H9 (cell line): ENCODE measurements around the gene STXBP5L. TPM values are rescaled to one million over a fixed set of nuclear protein-coding genes. Genes with fewer than 3 reads are reported as not detected.

Source experiments
- DNase-seq: peaks from one replicate; pipeline ENCODE4 v3.0.0-alpha.2; 2017
- H2AFZ ChIP-seq: one replicate; pipeline ENCODE4 v1.6.1; 2013; ENCODE audit warnings: mild to moderate bottlenecking, low read length, control low read depth, moderate library complexity
- H2AK5ac ChIP-seq: 2 replicates; pipeline ENCODE4 v1.6.1; 2013; ENCODE audit warnings: low read length, control low read depth, mixed read lengths; ENCODE audit not compliant: insufficient read length
- H2BK120ac ChIP-seq: one replicate; pipeline ENCODE4 v1.6.1; 2013; ENCODE audit warnings: low read depth, mild to moderate bottlenecking, low read length, control low read depth, inconsistent platforms; ENCODE audit not compliant: poor library complexity, severe bottlenecking
- H2BK12ac ChIP-seq: 2 replicates; pipeline ENCODE4 v1.6.1; 2013; ENCODE audit warnings: low read length, control low read depth, mixed read lengths, low read depth; ENCODE audit not compliant: insufficient read length
- H2BK15ac ChIP-seq: 2 replicates; pipeline ENCODE4 v1.6.1; 2013; ENCODE audit warnings: low read depth, low read length, control low read depth
- H2BK20ac ChIP-seq: one replicate; pipeline ENCODE4 v1.6.1; 2013; ENCODE audit warnings: low read depth, mild to moderate bottlenecking, low read length, control low read depth, inconsistent platforms; ENCODE audit not compliant: poor library complexity, severe bottlenecking
- H2BK5ac ChIP-seq: 2 replicates; pipeline ENCODE4 v1.6.1; 2013; ENCODE audit warnings: low read length, control low read depth, mixed read lengths; ENCODE audit not compliant: insufficient read length
- H3K14ac ChIP-seq: 2 replicates; pipeline ENCODE4 v1.6.1; 2013; ENCODE audit warnings: low read length, control low read depth; ENCODE audit not compliant: insufficient read depth
- H3K18ac ChIP-seq: 2 replicates; pipeline ENCODE4 v1.6.1; 2013; ENCODE audit warnings: low read depth, mild to moderate bottlenecking, mixed read lengths, low read length, control low read depth; ENCODE audit not compliant: insufficient read length
- H3K23ac ChIP-seq: 2 replicates; pipeline ENCODE4 v1.6.1; 2013; ENCODE audit warnings: low read length, control low read depth, mixed read lengths, low read depth; ENCODE audit not compliant: insufficient read length
- H3K23me2 ChIP-seq: 2 replicates; pipeline ENCODE4 v1.6.1; 2013; ENCODE audit warnings: low read depth, mild to moderate bottlenecking, mixed read lengths, low read length, control low read depth; ENCODE audit not compliant: insufficient read length, poor library complexity, severe bottlenecking
- H3K27ac ChIP-seq: 2 replicates; pipeline ENCODE4 v1.5.1; 2013; ENCODE audit warnings: low read length, control low read depth, mixed read lengths, low read depth; ENCODE audit not compliant: insufficient read length
- H3K27me3 ChIP-seq: 2 replicates; pipeline ENCODE4 v1.6.1; 2013; ENCODE audit warnings: low read length, control low read depth, inconsistent platforms; ENCODE audit not compliant: insufficient read depth
- H3K4ac ChIP-seq: 2 replicates; pipeline ENCODE4 v1.6.1; 2013; ENCODE audit warnings: low read depth, mild to moderate bottlenecking, control low read depth, inconsistent platforms, low read length, moderate library complexity
- H3K4me1 ChIP-seq: 2 replicates; pipeline ENCODE4 v1.6.1; 2013; ENCODE audit warnings: low read length, control low read depth, inconsistent platforms; ENCODE audit not compliant: insufficient read depth
- H3K4me2 ChIP-seq: 2 replicates; pipeline ENCODE4 v1.6.1; 2013; ENCODE audit warnings: low read length, control low read depth, mixed read lengths; ENCODE audit not compliant: insufficient read length, insufficient read depth
- H3K56ac ChIP-seq: 2 replicates; pipeline ENCODE4 v1.6.1; 2013; ENCODE audit warnings: low read depth, mild to moderate bottlenecking, mixed read lengths, low read length, control low read depth; ENCODE audit not compliant: insufficient read length
- H3K79me1 ChIP-seq: 2 replicates; pipeline ENCODE4 v1.6.1; 2013; ENCODE audit warnings: low read depth, mild to moderate bottlenecking, moderate library complexity, low read length, control low read depth, inconsistent platforms; ENCODE audit not compliant: insufficient read depth, poor library complexity, severe bottlenecking
- H3K79me2 ChIP-seq: 2 replicates; pipeline ENCODE4 v1.6.1; 2013; ENCODE audit warnings: low read length, control low read depth, inconsistent platforms; ENCODE audit not compliant: insufficient read depth
- H3K9ac ChIP-seq: 2 replicates; pipeline ENCODE4 v1.6.1; 2013; ENCODE audit warnings: low read length, control low read depth, mixed read lengths; ENCODE audit not compliant: insufficient read length; ENCODE audit errors: extremely low read depth
- H3K9me3 ChIP-seq: one replicate; pipeline ENCODE4 v1.6.1; 2013; ENCODE audit warnings: low read depth, low read length, inconsistent platforms; ENCODE audit not compliant: control insufficient read depth
- H3T11ph ChIP-seq: one replicate; pipeline ENCODE4 v1.6.1; 2013; ENCODE audit warnings: mild to moderate bottlenecking, low read length, control low read depth, inconsistent platforms
- H4K20me1 ChIP-seq: one replicate; pipeline ENCODE4 v1.6.1; 2013; ENCODE audit not compliant: control insufficient read depth, insufficient read length, insufficient read depth
- H4K5ac ChIP-seq: 2 replicates; pipeline ENCODE4 v1.6.1; 2013; ENCODE audit warnings: low read depth, mild to moderate bottlenecking, mixed read lengths, low read length, control low read depth; ENCODE audit not compliant: insufficient read length
- H4K8ac ChIP-seq: replicated peaks from 2 replicates; pipeline ENCODE4 v1.6.1; 2013; ENCODE audit warnings: low read length, control low read depth, mixed read lengths, low read depth; ENCODE audit not compliant: insufficient read length
- H4K91ac ChIP-seq: 2 replicates; pipeline ENCODE4 v1.6.1; 2013; ENCODE audit warnings: low read depth, mild to moderate bottlenecking, moderate library complexity, mixed read lengths, low read length, control low read depth; ENCODE audit not compliant: insufficient read length
- H3K27ac Mint-ChIP-seq, 3 experiments: 2 replicates in 2 of 3; 3 replicates in 1 of 3; pipeline ENCODE4 v1.8.0; 2020 to 2021; ENCODE audit warnings: mixed read lengths in 3 of 3, mild to moderate bottlenecking in 1 of 3, moderate library complexity in 1 of 3
- H3K27me3 Mint-ChIP-seq: 2 replicates; pipeline ENCODE4 v1.8.0; 2021; ENCODE audit warnings: low read depth, mild to moderate bottlenecking, moderate library complexity, mixed read lengths
- H3K36me3 Mint-ChIP-seq, 3 experiments: 2 replicates in 2 of 3; 3 replicates in 1 of 3; pipeline ENCODE4 v1.8.0; 2020 to 2021; ENCODE audit warnings: low read depth in 3 of 3, mixed read lengths in 3 of 3; ENCODE audit not compliant: insufficient read depth in 1 of 3
- H3K4me1 Mint-ChIP-seq, 2 experiments: 2 replicates each; pipeline ENCODE4 v1.8.0; 2020; ENCODE audit warnings: mixed read lengths in 2 of 2
- H3K4me3 Mint-ChIP-seq, 2 experiments: 2 replicates in 1 of 2; 3 replicates in 1 of 2; pipeline ENCODE4 v1.8.0; 2020 to 2021; ENCODE audit warnings: mild to moderate bottlenecking in 2 of 2, mixed read lengths in 2 of 2, moderate library complexity in 1 of 2
- H3K9me3 Mint-ChIP-seq, 2 experiments: 2 replicates in 1 of 2; 3 replicates in 1 of 2; pipeline ENCODE4 v1.8.0; 2020; ENCODE audit warnings: mild to moderate bottlenecking in 2 of 2, mixed read lengths in 2 of 2, moderate library complexity in 1 of 2
- CTCF ChIP-seq: fragments of 200-600 bp; sonication (generic); conservative IDR thresholded peaks from 3 replicates; pipeline ENCODE4 v1.8.0; 2021; ENCODE audit warnings: antibody characterized with exemption, mild to moderate bottlenecking
- WGBS: extraction: QIAGEN DNeasy Blood & Tissue Kit; methylation state at CpG from one replicate; pipeline ENCODE4 v1.1.7; 2013; ENCODE audit warnings: missing lambda C conversion rate, low lambda C conversion rate, mixed read lengths; ENCODE audit not compliant: insufficient read length; ENCODE audit errors: extremely low coverage; 5-methylcytosine and 5-hydroxymethylcytosine counted together
- microRNA-seq: library from miRNA; unstranded; fragments of <30 nt; microRNA quantifications from one replicate; pipeline ENCODE4, GENCODE V29; 2020; ENCODE audit warnings: borderline microRNAs expressed
- total RNA-seq: library from RNA; stranded (reverse); gene quantifications from 2 replicates; pipeline ENCODE4 v1.2.1, GENCODE V29; 2021

STXBP5L gene
- total RNA-seq, 1 experiment from 2014 or later = 4.7 TPM

DNA sequence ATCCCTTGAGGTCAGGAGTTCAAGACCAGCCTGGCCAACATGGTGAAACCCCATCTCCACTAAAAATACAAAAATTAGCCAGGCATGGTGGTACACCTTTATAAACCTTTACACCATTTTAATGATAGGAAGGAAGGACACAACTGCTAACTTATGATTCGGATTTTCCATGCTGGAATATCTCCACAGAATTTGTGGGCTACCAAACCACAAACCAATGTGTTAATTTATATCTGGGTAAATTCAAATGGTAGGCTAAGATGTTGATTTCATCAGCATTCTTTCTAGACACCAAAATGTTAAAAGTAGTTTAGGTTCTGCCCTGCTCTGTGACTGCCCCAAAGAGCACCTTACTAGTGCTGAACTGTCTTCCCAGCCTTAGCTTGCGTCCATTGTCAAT is 565.0 kb downstream of the STXBP5L start:
- Mint-ChIP-seq H3K36me3 (peaks cover 14 to 59% (median 46%) of the 10 kb centered on the region in 3 experiments; a peak in 6 of 7 replicates), H3K9me3 (no peaks in the 10 kb centered on the region), H3K27me3 (no peaks in the 10 kb centered on the region), H3K4me1 (no peaks in the 10 kb centered on the region), H3K4me3 (no peak overlapping the region), H3K27ac (no peak overlapping the region)
- Histone ChIP-seq H3K79me2 (no peaks in the 10 kb centered on the region), H4K91ac (no peak overlapping the region), H3K9ac (no peak overlapping the region), H3K4me2 (no peak overlapping the region), H3T11ph (no peak overlapping the region), H2BK20ac (no peak overlapping the region), H4K8ac (no peak overlapping the region), H4K20me1 (no peaks in the 10 kb centered on the region), H2AK5ac (no peak overlapping the region), H2AFZ (no peak overlapping the region), H3K79me1 (no peaks in the 10 kb centered on the region), H3K4ac (no peak overlapping the region), H3K56ac (no peak overlapping the region), H3K27me3 (no peaks in the 10 kb centered on the region), H2BK120ac (no peak overlapping the region), H2BK15ac (no peak overlapping the region), H3K18ac (no peak overlapping the region), H3K4me1 (no peaks in the 10 kb centered on the region), H3K27ac (no peak overlapping the region), H3K23ac (no peak overlapping the region), H2BK5ac (no peak overlapping the region), H3K23me2 (no peaks in the 10 kb centered on the region), H3K14ac (no peak overlapping the region), H4K5ac (no peak overlapping the region), H3K9me3 (no peaks in the 10 kb centered on the region), H2BK12ac (no peak overlapping the region)
- DNase-seq = no peak
- no peak for TF ChIP-seq CTCF
- no CpG with 5 or more reads among the region's 2 CpGs for WGBS

Small RNA genes within 50 kb of the gene (microRNA-seq; reads per million reads assigned to microRNA genes)
- gene MIR5682 = 0.93 reads per million

Other genes starting within 250 kb of the STXBP5L start
- 0.33 TPM in 1 of 2 replicates, not detected in the other for gene HGD, start 226.0 kb upstream of the STXBP5L start, total RNA-seq
- gene RABL3, start 165.7 kb upstream of the STXBP5L start, total RNA-seq = 26.7 and 27.0 TPM in 2 replicates
- gene GTF2E1, start 165.5 kb upstream of the STXBP5L start, total RNA-seq = 88.8 and 92.0 TPM in 2 replicates